ENCODE data around the gene KHNYN. TPM values are rescaled to one million over a fixed set of nuclear protein-coding genes. Genes with fewer than 3 reads are reported as not detected.

Gene KHNYN
- total and polyA plus RNA-seq, 2 experiments from 2014 or later = 2.7 to 28.1 TPM

- Histone ChIP-seq H3K27ac (ENCODE audit: low read depth) (no peak overlapping the region), H3K79me2 (replicated peaks; ENCODE audit: insufficient read depth) (no peaks in the 10 kb centered on the region), H3K4me3 (no peak overlapping the region), H3F3A (replicated peaks; ENCODE audit: low read depth) (no peaks in the 10 kb centered on the region), H3K4me2 (no peak overlapping the region), H2AFZ (no peak overlapping the region), H3K27me3 (ENCODE audit: insufficient read depth) (0 out of 2 replicates have a peak, but pooled peaks cover under 1% of the 10 kb centered on the region), H3K36me3 (ENCODE audit: insufficient read depth) (no peaks in the 10 kb centered on the region), H3K9me2 (ENCODE audit: insufficient read depth) (no peaks in the 10 kb centered on the region), H4K20me1 (replicated peaks; ENCODE audit: insufficient read depth) (no peaks in the 10 kb centered on the region), H3K4me1 (ENCODE audit: insufficient read depth) (no peaks in the 10 kb centered on the region)
- no peak overlapping the region for H3K27ac Mint-ChIP-seq
- TF ChIP-seq CREB1 (CRISPR knock-in tag; IDR thresholded peaks at IDR 0.05; ENCODE audit: low read depth) (no peak), POLR2AphosphoS5 (IDR thresholded peaks at IDR 0.05; ENCODE audit: low read depth) (no peak), NANOG (IDR thresholded peaks at IDR 0.05; ENCODE audit: borderline replicate concordance) (no peak), STAT1 (IDR thresholded peaks at IDR 0.05; ENCODE audit: unreplicated experiment) (no peak), JUNB (IDR thresholded peaks at IDR 0.05; ENCODE audit: unreplicated experiment) (no peak), EZH2 (IDR thresholded peaks at IDR 0.05; ENCODE audit: low read depth, unreplicated experiment) (no peak), EZH2phosphoT487 (IDR thresholded peaks at IDR 0.05; ENCODE audit: unreplicated experiment) (no peak), ZNF114 (CRISPR knock-in tag; IDR thresholded peaks at IDR 0.05) (no peak), ZNF331 (CRISPR knock-in tag; IDR thresholded peaks at IDR 0.05; ENCODE audit: low read depth) (no peak)
- TF ChIP-seq, protein P1, sequence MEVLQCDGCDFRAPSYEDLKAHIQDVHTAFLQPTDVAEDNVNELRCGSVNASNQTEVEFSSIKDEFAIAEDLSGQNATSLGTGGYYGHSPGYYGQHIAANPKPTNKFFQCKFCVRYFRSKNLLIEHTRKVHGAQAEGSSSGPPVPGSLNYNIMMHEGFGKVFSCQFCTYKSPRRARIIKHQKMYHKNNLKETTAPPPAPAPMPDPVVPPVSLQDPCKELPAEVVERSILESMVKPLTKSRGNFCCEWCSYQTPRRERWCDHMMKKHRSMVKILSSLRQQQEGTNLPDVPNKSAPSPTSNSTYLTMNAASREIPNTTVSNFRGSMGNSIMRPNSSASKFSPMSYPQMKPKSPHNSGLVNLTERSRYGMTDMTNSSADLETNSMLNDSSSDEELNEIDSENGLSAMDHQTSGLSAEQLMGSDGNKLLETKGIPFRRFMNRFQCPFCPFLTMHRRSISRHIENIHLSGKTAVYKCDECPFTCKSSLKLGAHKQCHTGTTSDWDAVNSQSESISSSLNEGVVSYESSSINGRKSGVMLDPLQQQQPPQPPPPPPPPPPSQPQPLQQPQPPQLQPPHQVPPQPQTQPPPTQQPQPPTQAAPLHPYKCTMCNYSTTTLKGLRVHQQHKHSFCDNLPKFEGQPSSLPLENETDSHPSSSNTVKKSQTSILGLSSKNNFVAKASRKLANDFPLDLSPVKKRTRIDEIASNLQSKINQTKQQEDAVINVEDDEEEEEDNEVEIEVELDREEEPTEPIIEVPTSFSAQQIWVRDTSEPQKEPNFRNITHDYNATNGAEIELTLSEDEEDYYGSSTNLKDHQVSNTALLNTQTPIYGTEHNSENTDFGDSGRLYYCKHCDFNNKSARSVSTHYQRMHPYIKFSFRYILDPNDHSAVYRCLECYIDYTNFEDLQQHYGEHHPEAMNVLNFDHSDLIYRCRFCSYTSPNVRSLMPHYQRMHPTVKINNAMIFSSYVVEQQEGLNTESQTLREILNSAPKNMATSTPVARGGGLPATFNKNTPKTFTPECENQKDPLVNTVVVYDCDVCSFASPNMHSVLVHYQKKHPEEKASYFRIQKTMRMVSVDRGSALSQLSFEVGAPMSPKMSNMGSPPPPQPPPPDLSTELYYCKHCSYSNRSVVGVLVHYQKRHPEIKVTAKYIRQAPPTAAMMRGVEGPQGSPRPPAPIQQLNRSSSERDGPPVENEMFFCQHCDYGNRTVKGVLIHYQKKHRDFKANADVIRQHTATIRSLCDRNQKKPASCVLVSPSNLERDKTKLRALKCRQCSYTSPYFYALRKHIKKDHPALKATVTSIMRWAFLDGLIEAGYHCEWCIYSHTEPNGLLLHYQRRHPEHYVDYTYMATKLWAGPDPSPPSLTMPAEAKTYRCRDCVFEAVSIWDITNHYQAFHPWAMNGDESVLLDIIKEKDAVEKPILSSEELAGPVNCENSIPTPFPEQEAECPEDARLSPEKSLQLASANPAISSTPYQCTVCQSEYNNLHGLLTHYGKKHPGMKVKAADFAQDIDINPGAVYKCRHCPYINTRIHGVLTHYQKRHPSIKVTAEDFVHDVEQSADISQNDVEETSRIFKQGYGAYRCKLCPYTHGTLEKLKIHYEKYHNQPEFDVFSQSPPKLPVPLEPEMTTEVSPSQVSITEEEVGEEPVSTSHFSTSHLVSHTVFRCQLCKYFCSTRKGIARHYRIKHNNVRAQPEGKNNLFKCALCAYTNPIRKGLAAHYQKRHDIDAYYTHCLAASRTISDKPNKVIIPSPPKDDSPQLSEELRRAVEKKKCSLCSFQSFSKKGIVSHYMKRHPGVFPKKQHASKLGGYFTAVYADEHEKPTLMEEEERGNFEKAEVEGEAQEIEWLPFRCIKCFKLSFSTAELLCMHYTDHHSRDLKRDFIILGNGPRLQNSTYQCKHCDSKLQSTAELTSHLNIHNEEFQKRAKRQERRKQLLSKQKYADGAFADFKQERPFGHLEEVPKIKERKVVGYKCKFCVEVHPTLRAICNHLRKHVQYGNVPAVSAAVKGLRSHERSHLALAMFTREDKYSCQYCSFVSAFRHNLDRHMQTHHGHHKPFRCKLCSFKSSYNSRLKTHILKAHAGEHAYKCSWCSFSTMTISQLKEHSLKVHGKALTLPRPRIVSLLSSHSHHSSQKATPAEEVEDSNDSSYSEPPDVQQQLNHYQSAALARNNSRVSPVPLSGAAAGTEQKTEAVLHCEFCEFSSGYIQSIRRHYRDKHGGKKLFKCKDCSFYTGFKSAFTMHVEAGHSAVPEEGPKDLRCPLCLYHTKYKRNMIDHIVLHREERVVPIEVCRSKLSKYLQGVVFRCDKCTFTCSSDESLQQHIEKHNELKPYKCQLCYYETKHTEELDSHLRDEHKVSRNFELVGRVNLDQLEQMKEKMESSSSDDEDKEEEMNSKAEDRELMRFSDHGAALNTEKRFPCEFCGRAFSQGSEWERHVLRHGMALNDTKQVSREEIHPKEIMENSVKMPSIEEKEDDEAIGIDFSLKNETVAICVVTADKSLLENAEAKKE (CRISPR knock-in tag; IDR thresholded peaks at IDR 0.05) = no peak
- TF ChIP-seq, protein P2, sequence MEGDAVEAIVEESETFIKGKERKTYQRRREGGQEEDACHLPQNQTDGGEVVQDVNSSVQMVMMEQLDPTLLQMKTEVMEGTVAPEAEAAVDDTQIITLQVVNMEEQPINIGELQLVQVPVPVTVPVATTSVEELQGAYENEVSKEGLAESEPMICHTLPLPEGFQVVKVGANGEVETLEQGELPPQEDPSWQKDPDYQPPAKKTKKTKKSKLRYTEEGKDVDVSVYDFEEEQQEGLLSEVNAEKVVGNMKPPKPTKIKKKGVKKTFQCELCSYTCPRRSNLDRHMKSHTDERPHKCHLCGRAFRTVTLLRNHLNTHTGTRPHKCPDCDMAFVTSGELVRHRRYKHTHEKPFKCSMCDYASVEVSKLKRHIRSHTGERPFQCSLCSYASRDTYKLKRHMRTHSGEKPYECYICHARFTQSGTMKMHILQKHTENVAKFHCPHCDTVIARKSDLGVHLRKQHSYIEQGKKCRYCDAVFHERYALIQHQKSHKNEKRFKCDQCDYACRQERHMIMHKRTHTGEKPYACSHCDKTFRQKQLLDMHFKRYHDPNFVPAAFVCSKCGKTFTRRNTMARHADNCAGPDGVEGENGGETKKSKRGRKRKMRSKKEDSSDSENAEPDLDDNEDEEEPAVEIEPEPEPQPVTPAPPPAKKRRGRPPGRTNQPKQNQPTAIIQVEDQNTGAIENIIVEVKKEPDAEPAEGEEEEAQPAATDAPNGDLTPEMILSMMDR (conservative IDR thresholded peaks at IDR 0.05; ENCODE audit: low read depth in 2 of 2) = no peak
- TF ChIP-seq, protein P3, sequence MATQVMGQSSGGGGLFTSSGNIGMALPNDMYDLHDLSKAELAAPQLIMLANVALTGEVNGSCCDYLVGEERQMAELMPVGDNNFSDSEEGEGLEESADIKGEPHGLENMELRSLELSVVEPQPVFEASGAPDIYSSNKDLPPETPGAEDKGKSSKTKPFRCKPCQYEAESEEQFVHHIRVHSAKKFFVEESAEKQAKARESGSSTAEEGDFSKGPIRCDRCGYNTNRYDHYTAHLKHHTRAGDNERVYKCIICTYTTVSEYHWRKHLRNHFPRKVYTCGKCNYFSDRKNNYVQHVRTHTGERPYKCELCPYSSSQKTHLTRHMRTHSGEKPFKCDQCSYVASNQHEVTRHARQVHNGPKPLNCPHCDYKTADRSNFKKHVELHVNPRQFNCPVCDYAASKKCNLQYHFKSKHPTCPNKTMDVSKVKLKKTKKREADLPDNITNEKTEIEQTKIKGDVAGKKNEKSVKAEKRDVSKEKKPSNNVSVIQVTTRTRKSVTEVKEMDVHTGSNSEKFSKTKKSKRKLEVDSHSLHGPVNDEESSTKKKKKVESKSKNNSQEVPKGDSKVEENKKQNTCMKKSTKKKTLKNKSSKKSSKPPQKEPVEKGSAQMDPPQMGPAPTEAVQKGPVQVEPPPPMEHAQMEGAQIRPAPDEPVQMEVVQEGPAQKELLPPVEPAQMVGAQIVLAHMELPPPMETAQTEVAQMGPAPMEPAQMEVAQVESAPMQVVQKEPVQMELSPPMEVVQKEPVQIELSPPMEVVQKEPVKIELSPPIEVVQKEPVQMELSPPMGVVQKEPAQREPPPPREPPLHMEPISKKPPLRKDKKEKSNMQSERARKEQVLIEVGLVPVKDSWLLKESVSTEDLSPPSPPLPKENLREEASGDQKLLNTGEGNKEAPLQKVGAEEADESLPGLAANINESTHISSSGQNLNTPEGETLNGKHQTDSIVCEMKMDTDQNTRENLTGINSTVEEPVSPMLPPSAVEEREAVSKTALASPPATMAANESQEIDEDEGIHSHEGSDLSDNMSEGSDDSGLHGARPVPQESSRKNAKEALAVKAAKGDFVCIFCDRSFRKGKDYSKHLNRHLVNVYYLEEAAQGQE (IDR thresholded peaks at IDR 0.05; ENCODE audit: unreplicated experiment) = no peak
- TF ChIP-seq, protein P4, sequence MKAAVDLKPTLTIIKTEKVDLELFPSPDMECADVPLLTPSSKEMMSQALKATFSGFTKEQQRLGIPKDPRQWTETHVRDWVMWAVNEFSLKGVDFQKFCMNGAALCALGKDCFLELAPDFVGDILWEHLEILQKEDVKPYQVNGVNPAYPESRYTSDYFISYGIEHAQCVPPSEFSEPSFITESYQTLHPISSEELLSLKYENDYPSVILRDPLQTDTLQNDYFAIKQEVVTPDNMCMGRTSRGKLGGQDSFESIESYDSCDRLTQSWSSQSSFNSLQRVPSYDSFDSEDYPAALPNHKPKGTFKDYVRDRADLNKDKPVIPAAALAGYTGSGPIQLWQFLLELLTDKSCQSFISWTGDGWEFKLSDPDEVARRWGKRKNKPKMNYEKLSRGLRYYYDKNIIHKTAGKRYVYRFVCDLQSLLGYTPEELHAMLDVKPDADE (IDR thresholded peaks at IDR 0.05) = no peak
- H3K9me3 Mint-ChIP-seq = peaks cover 2% of the 10 kb centered on the region; the same call in 1 of the 3 replicates
- no peak overlapping the region for H3K4me3 Mint-ChIP-seq
- peaks cover 11% of the 10 kb centered on the region for H3K27me3 Mint-ChIP-seq (ENCODE audit: insufficient read depth, low read depth, poor library complexity)
- H3K36me3 Mint-ChIP-seq (ENCODE audit: low read depth) = peaks cover 5% of the 10 kb centered on the region; the same call in 1 of the 3 replicates
- ATAC-seq (no peak), DNase-seq (ENCODE audit: low spot score) (no peak)
- H3K4me1 Mint-ChIP-seq = peaks cover 2% of the 10 kb centered on the region; the same call in 1 of the 3 replicates
Measured at GRCh38 chr14:24414732-24415420, 14.9 kb upstream of the KHNYN start.
